HL-60/S4 treated with retinoic acid at 250 ng/mL for 4 days and 3 days (cell line): ENCODE results near the gene C17orf100.

Source experiments
- in situ Hi-C: fragments of 300-500 bp; cut with MboI; formaldehyde crosslinking; loops from 2 replicates; pipeline ENCODE4 v1.7.0; 2022; ENCODE audit warnings: low sequenced_read_pairs

Gene C17orf100

GRCh38 chr17:6667516-6667915, 16.0 kb downstream of the C17orf100 start:
- in situ Hi-C loops, result loop anchor here (10.0 kb wide), 1 partner anchor 347 kb away; the partner anchor contains the start of gene RNASEK

GRCh38 chr17:6668219-6668618, 16.7 kb downstream of the C17orf100 start:
- in situ Hi-C loops, result loop anchor here (10.0 kb wide), 1 partner anchor 347 kb away; the partner anchor contains the start of gene RNASEK

- in situ Hi-C loops, result loop anchor here (10.0 kb wide), 1 partner anchor 346 kb away; the partner anchor contains the start of gene RNASEK
Observed at GRCh38 chr17:6668727-6669425, 17.3 kb downstream of the C17orf100 start.

- in situ Hi-C loops, result loop anchor here (10.0 kb wide), 1 partner anchor 345 kb away; the partner anchor contains the start of gene RNASEK
Observed at GRCh38 chr17:6669479-6670212, 18.1 kb downstream of the C17orf100 start.

- in situ Hi-C loops, result no loop called here
Observed at GRCh38 chr17:6670571-6670970, 19.0 kb downstream of the C17orf100 start.

GRCh38 chr17:6670999-6671398, 19.4 kb downstream of the C17orf100 start:
- in situ Hi-C loops, result no loop called here

GRCh38 chr17:6671431-6671830, 19.9 kb downstream of the C17orf100 start:
- in situ Hi-C loops, result no loop called here

- in situ Hi-C loops, result no loop called here
Observed at GRCh38 chr17:6674586-6674985, 23.0 kb downstream of the C17orf100 start.

- in situ Hi-C loops, result no loop called here
Observed at GRCh38 chr17:6675201-6675825, 23.8 kb downstream of the C17orf100 start.

GRCh38 chr17:6676802-6677157, 25.2 kb downstream of the C17orf100 start:
- in situ Hi-C loops, result no loop called here

GRCh38 chr17:6677158-6677831, 25.7 kb downstream of the C17orf100 start:
- in situ Hi-C loops, result no loop called here

- in situ Hi-C loops, result no loop called here
Observed at GRCh38 chr17:6677946-6678345, 26.4 kb downstream of the C17orf100 start.

GRCh38 chr17:6679241-6679640, 27.7 kb downstream of the C17orf100 start:
- in situ Hi-C loops, result no loop called here

GRCh38 chr17:6681176-6681575, 29.6 kb downstream of the C17orf100 start:
- in situ Hi-C loops, result no loop called here

GRCh38 chr17:6681671-6682070, 30.1 kb downstream of the C17orf100 start:
- in situ Hi-C loops, result no loop called here

- in situ Hi-C loops, result no loop called here
Observed at GRCh38 chr17:6682339-6682738, 30.8 kb downstream of the C17orf100 start.

GRCh38 chr17:6683081-6683684, 31.6 kb downstream of the C17orf100 start:
- in situ Hi-C loops, result no loop called here

- in situ Hi-C loops, result no loop called here
Observed at GRCh38 chr17:6683730-6684459, 32.3 kb downstream of the C17orf100 start.

- in situ Hi-C loops, result no loop called here
Observed at GRCh38 chr17:6684460-6684783, 32.9 kb downstream of the C17orf100 start.
